Endothelial cell of umbilical vein (primary cell): ENCODE data around the gene RAB39B. TPM values are rescaled to one million over a fixed set of nuclear protein-coding genes. Genes with fewer than 3 reads are reported as not detected.

Experiments used
- BruUV-seq: library from RNA; stranded (reverse); fragments of 400-500 nt; replicated peaks from 2 replicates; lab custom pipeline; 2021; lab: Mats Ljungman, UMichigan
- CTCF ChIA-PET: fragments of 300-600, 350-600 bp; sonication (Branson Sonifier 250); formaldehyde crosslinking; loops from one replicate; lab custom pipeline; 2021; ENCODE audit warnings: antibody characterized with exemption, inconsistent platforms; lab: Charles Lee
- POLR2A ChIA-PET: fragments of 300-600, 350-600 bp; sonication (Branson Sonifier 250); formaldehyde crosslinking; loops from one replicate; lab custom pipeline; 2021; ENCODE audit warnings: antibody characterized with exemption, inconsistent platforms; lab: Charles Lee
- DNase-seq: peaks from one replicate; pipeline ENCODE4 v3.0.0-alpha.2; 2011; ENCODE audit warnings: low read depth, low spot score
- FAIRE-seq: peaks from 2 replicates; lab custom pipeline; 2011; peaks lifted over from hg19 to GRCh38; lab: Jason Lieb, UNC
- H2AFZ ChIP-seq: 2 replicates; pipeline ENCODE4 v1.6.0; 2012; ENCODE audit warnings: low read depth, low read length, control low read depth, inconsistent platforms
- H3K27ac ChIP-seq: 2 replicates; pipeline ENCODE4 v1.5.1; 2011; ENCODE audit warnings: low read depth, mild to moderate bottlenecking, control low read depth, low read length, moderate library complexity; ENCODE audit not compliant: insufficient read depth
- H3K27me3 ChIP-seq, 2 experiments: 2 replicates each; pipeline versions ENCODE4 v1.6.0 to v1.6.1; 2011; ENCODE audit warnings: low read length in 2 of 2, mixed read lengths in 1 of 2; ENCODE audit not compliant: control insufficient read depth in 2 of 2, insufficient read depth in 2 of 2
- H3K36me3 ChIP-seq, 2 experiments: 2 replicates in 1 of 2; 3 replicates in 1 of 2; pipeline ENCODE4 v1.5.1; 2011; ENCODE audit warnings: low read length in 2 of 2, mild to moderate bottlenecking in 1 of 2, moderate library complexity in 1 of 2; ENCODE audit not compliant: control insufficient read depth in 2 of 2, insufficient read depth in 2 of 2; ENCODE audit errors: extremely low read depth in 1 of 2
- H3K4me1 ChIP-seq: 3 replicates; pipeline ENCODE4 v1.5.1; 2011; ENCODE audit warnings: mild to moderate bottlenecking, low read length; ENCODE audit not compliant: control insufficient read depth, insufficient read depth; ENCODE audit errors: extremely low read depth
- H3K4me2 ChIP-seq: 2 replicates; pipeline ENCODE4 v1.6.1; 2011; ENCODE audit warnings: low read length, control low read depth, mixed read lengths; ENCODE audit not compliant: insufficient read depth
- H3K4me3 ChIP-seq, 3 experiments: fragments of 200-600 bp in 1 of 3; sonication (generic), shearing (Covaris generic) in 1 of 3; replicated peaks in 1 of 3; 2 replicates each; pipeline ENCODE4 v1.5.1; 2011 to 2016; ENCODE audit warnings: control low read depth in 3 of 3, low read length in 3 of 3, mild to moderate bottlenecking in 2 of 3, inconsistent platforms in 1 of 3, low read depth in 1 of 3, moderate library complexity in 1 of 3; ENCODE audit not compliant: insufficient read depth in 1 of 3
- H3K79me2 ChIP-seq: 2 replicates; pipeline ENCODE4 v1.6.0; 2012; ENCODE audit warnings: low read length, inconsistent platforms; ENCODE audit not compliant: control insufficient read depth, insufficient read depth
- H3K9ac ChIP-seq: replicated peaks from 2 replicates; pipeline ENCODE3; 2011; ENCODE audit warnings: low read length, control low read depth; ENCODE audit not compliant: insufficient read depth; ENCODE audit errors: extremely low read depth
- H3K9me1 ChIP-seq: replicated peaks from 3 replicates; pipeline ENCODE4 v1.6.0; 2011; ENCODE audit warnings: mild to moderate bottlenecking, low read length; ENCODE audit not compliant: control insufficient read depth, insufficient read depth; ENCODE audit errors: extremely low read depth
- H3K9me3 ChIP-seq: replicated peaks from 2 replicates; pipeline ENCODE4 v1.5.1; 2012; ENCODE audit warnings: low read length, inconsistent platforms; ENCODE audit not compliant: control insufficient read depth, insufficient read depth
- H4K20me1 ChIP-seq: replicated peaks from 2 replicates; pipeline ENCODE3; 2011; ENCODE audit warnings: mild to moderate bottlenecking, low read length; ENCODE audit not compliant: control insufficient read depth, insufficient read depth; ENCODE audit errors: extremely low read depth
- CTCF ChIP-seq, 2 donors: IDR thresholded peaks; 1 replicate in 1 of 2; 2 replicates in 1 of 2; pipeline ENCODE4 v1.5.1; 2011; ENCODE audit warnings: low read length in 2 of 2, mild to moderate bottlenecking in 2 of 2, moderate library complexity in 2 of 2, control low read depth in 1 of 2, inconsistent platforms in 1 of 2, low read depth in 1 of 2; ENCODE audit not compliant: insufficient read depth in 1 of 2; ENCODE audit errors: extremely low read depth in 1 of 2
- EZH2 ChIP-seq: IDR thresholded peaks from 2 replicates; pipeline ENCODE4 v1.6.1; 2012; ENCODE audit warnings: borderline replicate concordance, low read depth, mild to moderate bottlenecking, moderate library complexity, low read length, inconsistent platforms; ENCODE audit not compliant: severe bottlenecking
- FOS ChIP-seq: IDR thresholded peaks from 2 replicates; pipeline ENCODE4 v1.6.1; 2011; ENCODE audit warnings: mild to moderate bottlenecking, low read length, moderate library complexity, borderline replicate concordance; ENCODE audit not compliant: insufficient read depth
- GATA2 ChIP-seq: IDR thresholded peaks from 2 replicates; pipeline ENCODE4 v1.7.0; 2011; ENCODE audit warnings: low read depth, mild to moderate bottlenecking, moderate library complexity, mixed read lengths, low read length; ENCODE audit not compliant: insufficient read length, insufficient read depth
- JUN ChIP-seq: IDR thresholded peaks from 2 replicates; pipeline ENCODE4 v1.6.1; 2011; ENCODE audit warnings: borderline replicate concordance, low read depth; ENCODE audit not compliant: insufficient read length, insufficient read depth
- MAX ChIP-seq: IDR thresholded peaks from 2 replicates; pipeline ENCODE4 v1.6.1; 2011; ENCODE audit not compliant: insufficient read depth, insufficient read length
- MYC ChIP-seq: IDR thresholded peaks from one replicate; pipeline ENCODE4 v1.6.1; 2011; ENCODE audit warnings: mild to moderate bottlenecking, low read depth, low read length
- POLR2A ChIP-seq: IDR thresholded peaks from 2 replicates; pipeline ENCODE4 v1.6.1; 2012; ENCODE audit warnings: low read depth, mild to moderate bottlenecking, control low read depth, low read length
- POLR2AphosphoS5 ChIP-seq: IDR thresholded peaks from 2 replicates; pipeline ENCODE4 v1.6.1; 2012; ENCODE audit warnings: low read depth, mild to moderate bottlenecking, control low read depth, low read length, moderate library complexity; ENCODE audit not compliant: insufficient read depth
- dilution Hi-C: fragments of 300-500 bp; cut with MboI; formaldehyde crosslinking; loops from one replicate; pipeline ENCODE4 v1.15.0; 2019; ENCODE audit warnings: low sequenced_read_pairs; ENCODE audit not compliant: extremely low pct_ligation_motif_present
- intact Hi-C: fragments of 100-400 bp; cut with micrococcal nuclease; formaldehyde crosslinking; loops from one replicate; pipeline ENCODE4 v1.10.0; 2022
- polyA plus RNA-seq, 4 experiments: library from polyadenylated mRNA; depleted of rRNA in 3 of 4; stranded (reverse) in 3 of 4; unstranded in 1 of 4; fragments of >200 nt; gene quantifications; 2 replicates each; pipeline versions ENCODE4 v1.2.1 to v1.2.3, GENCODE V29; 2011 to 2012; ENCODE audit warnings: missing spikeins in 1 of 4
- total RNA-seq: library from RNA; stranded (reverse); gene quantifications from 2 replicates; pipeline ENCODE4 v1.2.3, GENCODE V29; 2021

The RAB39B gene
- total and polyA plus RNA-seq, 2 donors (not counting 3 experiments of a cell fraction or from before 2014, with no cell fraction given), result not detected

- no peaks in the 10 kb centered on the region for H3K9me3 ChIP-seq
- no peak overlapping the region for H3K27ac ChIP-seq
- H3K4me3 ChIP-seq, result no peak overlapping the region
- no TSS peak for BruUV-seq
- H4K20me1 ChIP-seq, result no peaks in the 10 kb centered on the region
- ChIA-PET POLR2A (no interaction called here), CTCF (no interaction called here)
- peak overlapping the region; percentile 17 for H3K4me2 ChIP-seq
- no peak overlapping the region for H2AFZ ChIP-seq
- H3K36me3 ChIP-seq, result no peaks in the 10 kb centered on the region
- TF ChIP-seq EZH2 (no peak), GATA2 (no peak), POLR2A (no peak), JUN (no peak), POLR2AphosphoS5 (no peak), MAX (no peak), FOS (no peak), CTCF (IDR thresholded peaks at IDR 0.05; ENCODE audit: extremely low read depth in 1 of 2, insufficient read depth in 1 of 2, low read depth in 1 of 2, low read length in 2 of 2) (no peak), MYC (no peak)
- no peak overlapping the region for H3K9ac ChIP-seq
- H3K4me1 ChIP-seq, result peaks cover 11% of the 10 kb centered on the region
- H3K79me2 ChIP-seq, result peaks cover 34% of the 10 kb centered on the region
- no peaks in the 10 kb centered on the region for H3K9me1 ChIP-seq
- intact Hi-C loops (loop anchor here (5.0 to 10.0 kb wide), 2 partner anchors 124 to 191 kb away; partner anchors contain the start of gene FUNDC2), dilution Hi-C loops (no loop called here)
- no peaks in the 10 kb centered on the region for H3K27me3 ChIP-seq
- no peak for DNase-seq
- no peak for FAIRE-seq
Measured at GRCh38 chrX:155218777-155219176, 45.5 kb downstream of the RAB39B start.
